EL (cell line): ENCODE measurements around the gene ANKLE1.

Experiments used
- DNase-seq: peaks from one replicate; pipeline ENCODE4 v3.0.0-alpha.2; 2016

Gene ANKLE1

GRCh38 chr19:17327654-17328516 lies 46.2 kb downstream of the ANKLE1 start:
- no peak for DNase-seq

- DNase-seq: no peak
Measured at GRCh38 chr19:17328517-17329365, 47.0 kb downstream of the ANKLE1 start.

- DNase-seq: no peak
Measured at GRCh38 chr19:17329366-17330261, 47.9 kb downstream of the ANKLE1 start.

GRCh38 chr19:17330262-17331044 lies 48.8 kb downstream of the ANKLE1 start:
- DNase-seq: no peak

- no peak for DNase-seq
Measured at GRCh38 chr19:17331045-17331558, 49.4 kb downstream of the ANKLE1 start.

- no peak for DNase-seq
Measured at GRCh38 chr19:17332360-17332676, 50.6 kb downstream of the ANKLE1 start.

GRCh38 chr19:17332677-17333581 lies 51.2 kb downstream of the ANKLE1 start:
- DNase-seq: peak; percentile 58

GRCh38 chr19:17333611-17334413 lies 52.1 kb downstream of the ANKLE1 start:
- DNase-seq: peak; percentile 87

GRCh38 chr19:17334414-17335409 lies 53.0 kb downstream of the ANKLE1 start, which contains the start of gene ANO8:
TSS of gene ANO8 (minus strand) at chr19:17334855. CDS start at chr19:17334670, 185 bp downstream.
- DNase-seq: peak; percentile 98

- no peak for DNase-seq
Measured at GRCh38 chr19:17335575-17335974, 53.9 kb downstream of the ANKLE1 start.
